ENCODE data around the gene ZNF277.

- no peak for TF ChIP-seq CTCF (IDR thresholded peaks at IDR 0.05; ENCODE audit: low read depth, low read length, poor library complexity, severe bottlenecking)
- TF ChIP-seq EZH2phosphoT487 (IDR thresholded peaks at IDR 0.05; ENCODE audit: borderline replicate concordance, low read length), result no peak
Measured at GRCh38 chr7:112350585-112350984, 144.1 kb downstream of the ZNF277 start.

All from DOHH2 (cell line).